Measurements from ENCODE around the gene PRKCE.

Gene PRKCE

GRCh38 chr2:45986509-45986908 lies 335.0 kb downstream of the PRKCE start:
- DNase-seq (ENCODE audit: low read depth): no peak
- TF ChIP-seq CTCF (IDR thresholded peaks at IDR 0.05; ENCODE audit: control insufficient read depth, insufficient read depth, low read depth, low read length, missing control alignments): no peak
- no peak overlapping the region for H3K4me3 ChIP-seq (ENCODE audit: control insufficient read depth, low read depth, low read length)

- no peak overlapping the region for H3K4me3 ChIP-seq (ENCODE audit: control insufficient read depth, low read depth, low read length)
- no peak for TF ChIP-seq CTCF (IDR thresholded peaks at IDR 0.05; ENCODE audit: control insufficient read depth, insufficient read depth, low read depth, low read length, missing control alignments)
- DNase-seq (ENCODE audit: low read depth): no peak
Observed at GRCh38 chr2:45987856-45988255, 336.4 kb downstream of the PRKCE start.

- DNase-seq (ENCODE audit: low read depth): no peak
- no peak overlapping the region for H3K4me3 ChIP-seq (ENCODE audit: control insufficient read depth, low read depth, low read length)
- TF ChIP-seq CTCF (IDR thresholded peaks at IDR 0.05; ENCODE audit: control insufficient read depth, insufficient read depth, low read depth, low read length, missing control alignments): no peak
Observed at GRCh38 chr2:45988879-45989278, 337.4 kb downstream of the PRKCE start.

- H3K4me3 ChIP-seq (ENCODE audit: control insufficient read depth, low read depth, low read length): no peak overlapping the region
- no peak for TF ChIP-seq CTCF (IDR thresholded peaks at IDR 0.05; ENCODE audit: control insufficient read depth, insufficient read depth, low read depth, low read length, missing control alignments)
- no peak for DNase-seq (ENCODE audit: low read depth)
Observed at GRCh38 chr2:45990131-45990530, 338.7 kb downstream of the PRKCE start.

GRCh38 chr2:45992021-45992740 lies 340.7 kb downstream of the PRKCE start:
- H3K4me3 ChIP-seq (ENCODE audit: control insufficient read depth, low read depth, low read length): no peak overlapping the region; the same call in 1 of the 2 replicates
- peak; percentile 94 for DNase-seq (ENCODE audit: low read depth)
- no peak for TF ChIP-seq CTCF (IDR thresholded peaks at IDR 0.05; ENCODE audit: control insufficient read depth, insufficient read depth, low read depth, low read length, missing control alignments)

GRCh38 chr2:45992741-45993475 lies 341.4 kb downstream of the PRKCE start:
- H3K4me3 ChIP-seq (ENCODE audit: control insufficient read depth, low read depth, low read length): no peak overlapping the region
- no peak for TF ChIP-seq CTCF (IDR thresholded peaks at IDR 0.05; ENCODE audit: control insufficient read depth, insufficient read depth, low read depth, low read length, missing control alignments)
- DNase-seq (ENCODE audit: low read depth): no peak
